Endodermal cell (in vitro differentiated cells): ENCODE results near the gene DCPS. TPM values are rescaled to one million over a fixed set of nuclear protein-coding genes. Genes with fewer than 3 reads are reported as not detected.
A peak's percentile ranks its signal among the peaks of the same experiment; 100 is the strongest.

Experiments
- DNase-seq: peaks from one replicate; pipeline ENCODE4 v3.0.0-alpha.2; 2017
- H3K27ac ChIP-seq: 2 replicates; pipeline ENCODE4 v1.5.1; 2013; ENCODE audit warnings: mild to moderate bottlenecking, low read depth, low read length, moderate library complexity
- H3K27me3 ChIP-seq: 2 replicates; pipeline ENCODE4 v1.6.1; 2013; ENCODE audit warnings: mild to moderate bottlenecking, low read length, moderate library complexity; ENCODE audit not compliant: insufficient read depth, control insufficient read depth, poor library complexity, severe bottlenecking
- H3K36me3 ChIP-seq: 2 replicates; pipeline ENCODE4 v1.7.0; 2013; ENCODE audit warnings: mild to moderate bottlenecking, low read length, moderate library complexity; ENCODE audit not compliant: control insufficient read depth, insufficient read depth
- H3K4me1 ChIP-seq: one replicate; pipeline ENCODE4 v1.7.0; 2013; ENCODE audit warnings: low read length; ENCODE audit not compliant: control insufficient read depth, insufficient read depth
- H3K4me3 ChIP-seq: 2 replicates; pipeline ENCODE4 v1.5.1; 2013; ENCODE audit warnings: mild to moderate bottlenecking, low read length, moderate library complexity
- H3K9ac ChIP-seq: 2 replicates; pipeline ENCODE4 v1.6.1; 2013; ENCODE audit warnings: mild to moderate bottlenecking, low read length, moderate library complexity; ENCODE audit not compliant: poor library complexity, severe bottlenecking; ENCODE audit errors: extremely low read depth
- H3K9me3 ChIP-seq: 2 replicates; pipeline ENCODE4 v1.6.1; 2013; ENCODE audit warnings: mild to moderate bottlenecking, low read length, moderate library complexity; ENCODE audit not compliant: control insufficient read depth
- H3K27ac Mint-ChIP-seq: 2 replicates; pipeline ENCODE4 v1.8.0; 2020; ENCODE audit warnings: mixed read lengths
- H3K27me3 Mint-ChIP-seq: 2 replicates; pipeline ENCODE4 v1.8.0; 2021; ENCODE audit warnings: mild to moderate bottlenecking, mixed read lengths; ENCODE audit not compliant: insufficient read depth
- H3K36me3 Mint-ChIP-seq: 2 replicates; pipeline ENCODE4 v1.8.0; 2020; ENCODE audit warnings: low read depth, mixed read lengths
- H3K4me1 Mint-ChIP-seq: 2 replicates; pipeline ENCODE4 v1.8.0; 2020; ENCODE audit warnings: mixed read lengths
- H3K4me3 Mint-ChIP-seq: 2 replicates; pipeline ENCODE4 v1.8.0; 2020; ENCODE audit warnings: mild to moderate bottlenecking, moderate library complexity, mixed read lengths
- H3K9me3 Mint-ChIP-seq: 2 replicates; pipeline ENCODE4 v1.8.0; 2020; ENCODE audit warnings: mild to moderate bottlenecking, mixed read lengths
- CTCF ChIP-seq: fragments of 200-600 bp; sonication (generic); conservative IDR thresholded peaks from 2 replicates; pipeline ENCODE4 v1.5.0; 2021; ENCODE audit warnings: antibody characterized with exemption, mild to moderate bottlenecking
- WGBS, 2 experiments: methylation state at CpG; one replicate each; pipeline versions ENCODE4 v1.1.5 to v1.1.7; 2013; ENCODE audit warnings: missing lambda C conversion rate in 2 of 2, mixed read lengths in 1 of 2; ENCODE audit not compliant: insufficient coverage in 1 of 2, insufficient read length in 1 of 2; 5-methylcytosine and 5-hydroxymethylcytosine counted together
- total RNA-seq, 2 donors: library from RNA; stranded (reverse); fragmentation: NEBNext Ultra II Directional in 1 of 2; extraction: Animal tissue kit (Norgen Biotek cat#: 25700) in 1 of 2; gene quantifications; 2 replicates in 1 of 2; 3 replicates in 1 of 2; pipeline ENCODE4 v1.2.1, GENCODE V29; 2021

Gene DCPS
- total RNA-seq, 2 donors from 2014 or later: 19.0 to 22.6 TPM

GRCh38 chr11:126317756-126318573, 14.1 kb downstream of the DCPS start:
- DNase-seq: no peak
- 93 to 94% methylated on average over 2 to 14 of the region's 14 CpGs for WGBS, 2 experiments
- peaks cover 25% of the 10 kb centered on the region for H3K36me3 Mint-ChIP-seq
- H3K9me3 Mint-ChIP-seq: no peaks in the 10 kb centered on the region
- H3K27ac Mint-ChIP-seq: no peak overlapping the region
- H3K4me1 Mint-ChIP-seq: peaks cover 6% of the 10 kb centered on the region
- H3K4me3 ChIP-seq: no peak overlapping the region
- H3K27me3 ChIP-seq: no peaks in the 10 kb centered on the region
- H3K9ac ChIP-seq: no peak overlapping the region
- H3K27me3 Mint-ChIP-seq: no peaks in the 10 kb centered on the region
- H3K4me3 Mint-ChIP-seq: no peak overlapping the region
- H3K4me1 ChIP-seq: peaks cover 3% of the 10 kb centered on the region
- peak overlapping the region; percentile 38 for H3K27ac ChIP-seq
- TF ChIP-seq CTCF: no peak
- no peaks in the 10 kb centered on the region for H3K9me3 ChIP-seq
- peaks cover 8% of the 10 kb centered on the region for H3K36me3 ChIP-seq

GRCh38 chr11:126318574-126319373, 14.9 kb downstream of the DCPS start:
- H3K27ac ChIP-seq: peak overlapping the region; percentile 38
- no peaks in the 10 kb centered on the region for H3K9me3 Mint-ChIP-seq
- H3K27ac Mint-ChIP-seq: no peak overlapping the region
- no peaks in the 10 kb centered on the region for H3K4me1 ChIP-seq
- H3K27me3 Mint-ChIP-seq: no peaks in the 10 kb centered on the region
- no peak overlapping the region for H3K4me3 ChIP-seq
- H3K9ac ChIP-seq: no peak overlapping the region
- H3K4me3 Mint-ChIP-seq: no peak overlapping the region
- no peak for DNase-seq
- peaks cover 25% of the 10 kb centered on the region for H3K36me3 Mint-ChIP-seq
- TF ChIP-seq CTCF: no peak
- H3K27me3 ChIP-seq: no peaks in the 10 kb centered on the region
- H3K9me3 ChIP-seq: no peaks in the 10 kb centered on the region
- 86 to 95% methylated on average over 1 to 9 of the region's 9 CpGs for WGBS, 2 experiments
- no peaks in the 10 kb centered on the region for H3K4me1 Mint-ChIP-seq
- H3K36me3 ChIP-seq: peaks cover 8% of the 10 kb centered on the region

GRCh38 chr11:126319374-126319740, 15.5 kb downstream of the DCPS start:
- peaks cover 3% of the 10 kb centered on the region for H3K36me3 ChIP-seq
- WGBS, 2 experiments: 91 to 95% methylated on average over 4 to 5 of the region's 5 CpGs
- no peaks in the 10 kb centered on the region for H3K9me3 ChIP-seq
- DNase-seq: no peak
- no peak overlapping the region for H3K4me3 ChIP-seq
- Mint-ChIP-seq H3K4me3 (no peak overlapping the region), H3K9me3 (no peaks in the 10 kb centered on the region), H3K4me1 (no peaks in the 10 kb centered on the region), H3K27me3 (no peaks in the 10 kb centered on the region), H3K36me3 (peaks cover 19% of the 10 kb centered on the region), H3K27ac (no peak overlapping the region)
- H3K27me3 ChIP-seq: no peaks in the 10 kb centered on the region
- TF ChIP-seq CTCF: no peak
- H3K4me1 ChIP-seq: no peaks in the 10 kb centered on the region
- no peak overlapping the region for H3K27ac ChIP-seq
- H3K9ac ChIP-seq: no peak overlapping the region
